HEK293 (cell line): ENCODE data around the gene NPFFR2.

Experiments
- CTCF ChIP-seq: fragments of 450-650 bp; formaldehyde crosslinking; IDR thresholded peaks from 2 replicates; pipeline ENCODE4 v1.5.1; 2016; ENCODE audit warnings: missing biosample characterization, missing genetic modification characterization
- MZF1 ChIP-seq: fragments of 450-650 bp; formaldehyde crosslinking; IDR thresholded peaks from 2 replicates; pipeline ENCODE4 v1.5.1; 2017; ENCODE audit warnings: missing biosample characterization, missing genetic modification characterization, borderline replicate concordance
- TCF7L2 ChIP-seq: IDR thresholded peaks from 2 replicates; pipeline ENCODE4 v1.6.1; 2011; ENCODE audit warnings: low read depth, mild to moderate bottlenecking, inconsistent platforms, low read length, moderate library complexity, borderline replicate concordance
- ZBTB7A ChIP-seq: fragments of 450-650 bp; formaldehyde crosslinking; IDR thresholded peaks from 2 replicates; pipeline ENCODE4 v1.5.1; 2016; ENCODE audit warnings: low read depth, missing biosample characterization, missing genetic modification characterization
- ZNF112 ChIP-seq: fragments of 450-650 bp; formaldehyde crosslinking; IDR thresholded peaks from 2 replicates; pipeline ENCODE4 v1.5.0; 2017; ENCODE audit warnings: missing biosample characterization, missing genetic modification characterization
- ZNF266 ChIP-seq: fragments of 450-650 bp; formaldehyde crosslinking; IDR thresholded peaks from 2 replicates; pipeline ENCODE4 v1.5.1; 2016; ENCODE audit warnings: missing biosample characterization, missing genetic modification characterization, low read depth
- ZNF571 ChIP-seq: fragments of 450-650 bp; formaldehyde crosslinking; IDR thresholded peaks from 2 replicates; pipeline ENCODE4 v1.5.0; 2017; ENCODE audit warnings: missing biosample characterization, missing genetic modification characterization
- TF ChIP-seq, protein P1 (sequence below): fragments of 450-650 bp; formaldehyde crosslinking; IDR thresholded peaks from 2 replicates; pipeline ENCODE4 v1.5.1; 2016; ENCODE audit warnings: missing biosample characterization, missing genetic modification characterization

DNA sequence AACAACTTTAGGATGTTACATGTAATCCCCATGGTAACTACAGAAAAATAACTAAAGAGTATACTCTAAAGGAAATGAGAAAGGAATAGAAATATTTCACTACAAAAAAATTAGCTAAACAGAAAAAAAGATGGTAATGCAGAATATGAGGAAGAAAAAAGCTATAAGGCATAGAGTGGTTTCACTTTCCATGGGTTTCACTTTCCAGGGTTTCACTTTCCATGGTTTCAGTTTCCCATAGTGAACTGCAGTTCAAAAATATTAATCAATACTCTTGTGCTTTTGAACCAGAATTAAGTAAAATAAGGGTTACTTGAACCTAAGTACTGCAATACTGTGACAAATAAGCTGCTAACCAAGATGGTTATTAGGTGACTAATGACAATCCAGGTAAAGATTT is 42.0 kb downstream of the NPFFR2 start:
- TF ChIP-seq CTCF (tag by site-specific recombination) (no peak), ZNF571 (tag by site-specific recombination) (no peak), ZNF112 (tag by site-specific recombination) (no peak), ZNF266 (tag by site-specific recombination) (no peak), TCF7L2 (no peak), MZF1 (tag by site-specific recombination) (no peak), ZBTB7A (tag by site-specific recombination) (no peak)
- TF ChIP-seq, protein P1, sequence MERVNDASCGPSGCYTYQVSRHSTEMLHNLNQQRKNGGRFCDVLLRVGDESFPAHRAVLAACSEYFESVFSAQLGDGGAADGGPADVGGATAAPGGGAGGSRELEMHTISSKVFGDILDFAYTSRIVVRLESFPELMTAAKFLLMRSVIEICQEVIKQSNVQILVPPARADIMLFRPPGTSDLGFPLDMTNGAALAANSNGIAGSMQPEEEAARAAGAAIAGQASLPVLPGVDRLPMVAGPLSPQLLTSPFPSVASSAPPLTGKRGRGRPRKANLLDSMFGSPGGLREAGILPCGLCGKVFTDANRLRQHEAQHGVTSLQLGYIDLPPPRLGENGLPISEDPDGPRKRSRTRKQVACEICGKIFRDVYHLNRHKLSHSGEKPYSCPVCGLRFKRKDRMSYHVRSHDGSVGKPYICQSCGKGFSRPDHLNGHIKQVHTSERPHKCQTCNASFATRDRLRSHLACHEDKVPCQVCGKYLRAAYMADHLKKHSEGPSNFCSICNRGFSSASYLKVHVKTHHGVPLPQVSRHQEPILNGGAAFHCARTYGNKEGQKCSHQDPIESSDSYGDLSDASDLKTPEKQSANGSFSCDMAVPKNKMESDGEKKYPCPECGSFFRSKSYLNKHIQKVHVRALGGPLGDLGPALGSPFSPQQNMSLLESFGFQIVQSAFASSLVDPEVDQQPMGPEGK (tag by site-specific recombination) = no peak
